GM23338 (cell line): ENCODE data around the gene MAP3K7CL. TPM values are rescaled to one million over a fixed set of nuclear protein-coding genes. Genes with fewer than 3 reads are reported as not detected.

Experiments used
- ATAC-seq: fragments of 200-7000 bp; cut with Tn5 transposase; 3 replicates; pipeline ENCODE4 v1.9.1; 2020
- DNase-seq: peaks from one replicate; pipeline ENCODE4 v3.0.0-alpha.2; 2015; ENCODE audit warnings: low spot score
- H2AFZ ChIP-seq: fragments of 200-600 bp; sonication (generic); 2 replicates; pipeline ENCODE4 v1.8.0; 2016; ENCODE audit warnings: antibody characterized with exemption, mild to moderate bottlenecking, moderate library complexity
- H3F3A ChIP-seq: fragments of 200-600 bp; sonication (generic); replicated peaks from 2 replicates; pipeline ENCODE4 v1.8.0; 2017; ENCODE audit warnings: antibody characterized with exemption, mixed run types, low read depth
- H3K27ac ChIP-seq: fragments of 200-600 bp; sonication (generic); 2 replicates; pipeline ENCODE4 v1.6.1; 2016; ENCODE audit warnings: low read depth
- H3K27me3 ChIP-seq: fragments of 200-600 bp; sonication (generic); 2 replicates; pipeline ENCODE4 v1.8.0; 2016; ENCODE audit warnings: mild to moderate bottlenecking, mixed run types, moderate library complexity; ENCODE audit not compliant: insufficient read depth
- H3K36me3 ChIP-seq: fragments of 200-600 bp; sonication (generic); 2 replicates; pipeline ENCODE4 v1.8.0; 2016; ENCODE audit warnings: mild to moderate bottlenecking; ENCODE audit not compliant: insufficient read depth
- H3K4me1 ChIP-seq: fragments of 200-600 bp; sonication (generic); 2 replicates; pipeline ENCODE4 v1.8.0; 2016; ENCODE audit warnings: mild to moderate bottlenecking, moderate library complexity; ENCODE audit not compliant: insufficient read depth
- H3K4me2 ChIP-seq: fragments of 200-600 bp; sonication (generic); 2 replicates; pipeline ENCODE4 v1.7.1; 2017; ENCODE audit warnings: mixed run types
- H3K4me3 ChIP-seq: fragments of 200-600 bp; sonication (generic); 2 replicates; pipeline ENCODE4 v1.6.1; 2016; ENCODE audit warnings: mixed run types
- H3K79me2 ChIP-seq: fragments of 200-600 bp; sonication (generic); replicated peaks from 2 replicates; pipeline ENCODE4 v1.8.0; 2017; ENCODE audit warnings: mild to moderate bottlenecking; ENCODE audit not compliant: insufficient read depth
- H3K9me2 ChIP-seq: fragments of 200-600 bp; sonication (generic); 2 replicates; pipeline ENCODE4 v1.8.0; 2017; ENCODE audit not compliant: insufficient read depth
- H4K20me1 ChIP-seq: fragments of 200-600 bp; sonication (generic); replicated peaks from 2 replicates; pipeline ENCODE4 v1.8.0; 2017; ENCODE audit warnings: mild to moderate bottlenecking; ENCODE audit not compliant: insufficient read depth
- H3K27ac Mint-ChIP-seq: 2 replicates; pipeline ENCODE4 v1.8.0; 2020; ENCODE audit warnings: inconsistent platforms, mild to moderate bottlenecking, moderate library complexity, mixed read lengths
- H3K27me3 Mint-ChIP-seq: 3 replicates; pipeline ENCODE4 v1.8.0; 2022; ENCODE audit warnings: low read depth, mild to moderate bottlenecking, moderate library complexity, mixed read lengths, inconsistent platforms; ENCODE audit not compliant: insufficient read depth, poor library complexity
- H3K36me3 Mint-ChIP-seq: 3 replicates; pipeline ENCODE4 v1.8.0; 2021; ENCODE audit warnings: low read depth, mild to moderate bottlenecking, inconsistent platforms, moderate library complexity, mixed read lengths
- H3K4me1 Mint-ChIP-seq: 3 replicates; pipeline ENCODE4 v1.8.0; 2020; ENCODE audit warnings: mild to moderate bottlenecking, inconsistent platforms, mixed read lengths
- H3K4me3 Mint-ChIP-seq: 3 replicates; pipeline ENCODE4 v1.8.0; 2021; ENCODE audit warnings: moderate library complexity, mild to moderate bottlenecking, inconsistent platforms, mixed read lengths
- H3K9me3 Mint-ChIP-seq: 3 replicates; pipeline ENCODE4 v1.8.0; 2020; ENCODE audit warnings: moderate library complexity, mild to moderate bottlenecking, inconsistent platforms, mixed read lengths
- CREB1 ChIP-seq: fragments of 250-450 bp; sonication (Bioruptor Pico); IDR thresholded peaks from 2 replicates; pipeline ENCODE4 v1.5.0; 2020; ENCODE audit warnings: low read depth, mild to moderate bottlenecking, moderate library complexity
- CTCF ChIP-seq, 2 experiments: fragments of 200-600 bp in 1 of 2; sonication (generic) in 1 of 2; conservative IDR thresholded peaks; 2 replicates each; pipeline versions ENCODE4 v1.5.1 to v1.6.1; 2016 to 2017; ENCODE audit warnings: antibody characterized with exemption in 2 of 2, low read depth in 2 of 2, mild to moderate bottlenecking in 2 of 2, moderate library complexity in 1 of 2
- ETS1 ChIP-seq: IDR thresholded peaks from 2 replicates; pipeline ENCODE4 v1.6.1; 2016; ENCODE audit warnings: antibody characterized with exemption
- EZH2 ChIP-seq: fragments of 200-600 bp; sonication (generic); IDR thresholded peaks from one replicate; pipeline ENCODE4 v1.8.0; 2017; ENCODE audit warnings: antibody characterized with exemption, mild to moderate bottlenecking, low read depth; ENCODE audit not compliant: unreplicated experiment
- EZH2phosphoT487 ChIP-seq: fragments of 200-600 bp; sonication (generic); IDR thresholded peaks from one replicate; pipeline ENCODE4 v1.8.1; 2018; ENCODE audit warnings: antibody characterized with exemption; ENCODE audit not compliant: unreplicated experiment
- JUNB ChIP-seq: IDR thresholded peaks from one replicate; pipeline ENCODE4 v1.6.1; 2016; ENCODE audit warnings: antibody characterized with exemption; ENCODE audit not compliant: unreplicated experiment
- NANOG ChIP-seq: IDR thresholded peaks from 2 replicates; pipeline ENCODE4 v1.6.1; 2016; ENCODE audit warnings: antibody characterized with exemption, borderline replicate concordance
- POLR2AphosphoS5 ChIP-seq: IDR thresholded peaks from 2 replicates; pipeline ENCODE4 v1.6.1; 2016; ENCODE audit warnings: antibody characterized with exemption, low read depth
- REST ChIP-seq: IDR thresholded peaks from one replicate; pipeline ENCODE4 v1.6.1; 2018; ENCODE audit warnings: antibody characterized with exemption; ENCODE audit not compliant: unreplicated experiment
- STAT1 ChIP-seq: IDR thresholded peaks from one replicate; pipeline ENCODE4 v1.6.1; 2016; ENCODE audit warnings: antibody characterized with exemption; ENCODE audit not compliant: unreplicated experiment
- ZNF114 ChIP-seq: fragments of 250-450 bp; sonication (Bioruptor Pico); IDR thresholded peaks from 2 replicates; pipeline ENCODE4 v1.5.0; 2020; ENCODE audit warnings: mild to moderate bottlenecking, moderate library complexity
- ZNF331 ChIP-seq: fragments of 250-450 bp; sonication (Bioruptor Pico); IDR thresholded peaks from 2 replicates; pipeline ENCODE4 v1.5.0; 2020; ENCODE audit warnings: low read depth, mild to moderate bottlenecking, moderate library complexity
- ZNF462 ChIP-seq: fragments of 250-450 bp; sonication (Bioruptor Pico); IDR thresholded peaks from 2 replicates; pipeline ENCODE4 v1.5.0; 2020; ENCODE audit warnings: mild to moderate bottlenecking, moderate library complexity
- polyA plus RNA-seq: library from polyadenylated mRNA; unstranded; fragments of >200 nt; fragmentation: Nextera tagmentation; extraction: Ambion mirVana; gene quantifications from 2 replicates; pipeline ENCODE4 v1.2.1, GENCODE V29; 2016
- total RNA-seq: library from RNA; depleted of rRNA; stranded (reverse); fragments of >200 nt; shearing (Covaris generic); gene quantifications from 2 replicates; pipeline ENCODE4 v1.2.3, GENCODE V29; 2014

MAP3K7CL gene
- total and polyA plus RNA-seq, 2 experiments from 2014 or later, result 2.4 to 3.6 TPM

GRCh38 chr21:29125191-29125590 lies 5.3 kb upstream of the MAP3K7CL start:
- Mint-ChIP-seq H3K27me3 (no peaks in the 10 kb centered on the region), H3K4me1 (no peaks in the 10 kb centered on the region), H3K9me3 (peaks cover 3% of the 10 kb centered on the region; the same call in 2 of the 3 replicates), H3K36me3 (no peaks in the 10 kb centered on the region), H3K4me3 (no peak overlapping the region), H3K27ac (no peak overlapping the region)
- TF ChIP-seq REST, result no peak
- no peak for TF ChIP-seq ZNF331 (CRISPR knock-in tag)
- no peak for TF ChIP-seq NANOG
- TF ChIP-seq EZH2phosphoT487, result no peak
- TF ChIP-seq ETS1, result no peak
- no peak for TF ChIP-seq STAT1
- no peak for TF ChIP-seq CREB1 (CRISPR knock-in tag)
- no peak for TF ChIP-seq ZNF462
- TF ChIP-seq JUNB, result no peak
- no peak for TF ChIP-seq CTCF (conservative IDR thresholded peaks at IDR 0.05; ENCODE audit: low read depth in 2 of 2)
- no peak for TF ChIP-seq EZH2
- no peak for TF ChIP-seq POLR2AphosphoS5
- no peak for TF ChIP-seq ZNF114 (CRISPR knock-in tag)
- no peaks in the 10 kb centered on the region for H3F3A ChIP-seq
- no peaks in the 10 kb centered on the region for H4K20me1 ChIP-seq
- H3K27me3 ChIP-seq, result no peaks in the 10 kb centered on the region
- no peaks in the 10 kb centered on the region for H3K9me2 ChIP-seq
- no peaks in the 10 kb centered on the region for H3K4me1 ChIP-seq
- ATAC-seq (no peak), DNase-seq (no peak)
- no peak overlapping the region for H3K4me2 ChIP-seq
- no peak overlapping the region for H3K4me3 ChIP-seq
- H3K79me2 ChIP-seq, result no peaks in the 10 kb centered on the region
- no peak overlapping the region for H2AFZ ChIP-seq
- H3K36me3 ChIP-seq, result no peaks in the 10 kb centered on the region
- no peak overlapping the region for H3K27ac ChIP-seq
